ENCODE data around the gene C17orf75.

DNA sequence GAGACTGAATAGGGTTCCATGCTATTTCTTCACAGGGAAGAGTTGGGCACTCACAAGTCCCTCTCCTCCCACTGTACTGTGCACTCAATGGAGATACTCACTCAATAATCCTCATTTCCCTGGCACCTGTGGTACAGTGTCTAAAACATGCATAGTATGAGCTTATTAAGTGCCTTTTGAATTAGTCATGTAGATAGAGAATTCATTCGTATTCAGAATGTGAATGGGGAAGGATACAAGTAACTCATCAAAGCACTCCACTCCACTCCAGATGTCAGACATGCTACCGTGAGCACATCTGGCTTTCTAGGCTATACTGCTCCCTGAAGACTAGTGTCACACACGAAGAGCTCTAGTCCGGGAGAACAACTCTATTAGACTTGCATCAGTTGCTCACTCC is 6.3 kb downstream of the C17orf75 start:
- TF ChIP-seq FOXM1 (IDR thresholded peaks at IDR 0.05; ENCODE audit: low read depth, low read length) (no peak), SMC3 (IDR thresholded peaks at IDR 0.05; ENCODE audit: borderline replicate concordance, low read length) (no peak), PML (IDR thresholded peaks at IDR 0.05; ENCODE audit: low read length) (no peak), RAD21 (IDR thresholded peaks at IDR 0.05; ENCODE audit: insufficient read depth, low read depth, low read length) (no peak), CBX3 (IDR thresholded peaks at IDR 0.05; ENCODE audit: borderline replicate concordance, low read depth) (no peak), KDM1A (IDR thresholded peaks at IDR 0.05; ENCODE audit: borderline replicate concordance) (no peak), SIN3A (IDR thresholded peaks at IDR 0.05; ENCODE audit: low read depth, low read length) (no peak), BRCA1 (IDR thresholded peaks at IDR 0.05; ENCODE audit: low read depth, low read length) (no peak), CEBPB (IDR thresholded peaks at IDR 0.05; ENCODE audit: borderline replicate concordance in 1 of 2, low read depth in 2 of 2, low read length in 2 of 2) (no peak), HDAC2 (IDR thresholded peaks at IDR 0.05) (no peak)
- TF ChIP-seq, protein P1, sequence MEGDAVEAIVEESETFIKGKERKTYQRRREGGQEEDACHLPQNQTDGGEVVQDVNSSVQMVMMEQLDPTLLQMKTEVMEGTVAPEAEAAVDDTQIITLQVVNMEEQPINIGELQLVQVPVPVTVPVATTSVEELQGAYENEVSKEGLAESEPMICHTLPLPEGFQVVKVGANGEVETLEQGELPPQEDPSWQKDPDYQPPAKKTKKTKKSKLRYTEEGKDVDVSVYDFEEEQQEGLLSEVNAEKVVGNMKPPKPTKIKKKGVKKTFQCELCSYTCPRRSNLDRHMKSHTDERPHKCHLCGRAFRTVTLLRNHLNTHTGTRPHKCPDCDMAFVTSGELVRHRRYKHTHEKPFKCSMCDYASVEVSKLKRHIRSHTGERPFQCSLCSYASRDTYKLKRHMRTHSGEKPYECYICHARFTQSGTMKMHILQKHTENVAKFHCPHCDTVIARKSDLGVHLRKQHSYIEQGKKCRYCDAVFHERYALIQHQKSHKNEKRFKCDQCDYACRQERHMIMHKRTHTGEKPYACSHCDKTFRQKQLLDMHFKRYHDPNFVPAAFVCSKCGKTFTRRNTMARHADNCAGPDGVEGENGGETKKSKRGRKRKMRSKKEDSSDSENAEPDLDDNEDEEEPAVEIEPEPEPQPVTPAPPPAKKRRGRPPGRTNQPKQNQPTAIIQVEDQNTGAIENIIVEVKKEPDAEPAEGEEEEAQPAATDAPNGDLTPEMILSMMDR (IDR thresholded peaks at IDR 0.05 in 2 of 3, conservative IDR thresholded peaks at IDR 0.05 in 1 of 3; ENCODE audit: control insufficient read depth in 2 of 3, extremely low read depth in 1 of 3, insufficient read depth in 1 of 3, low read depth in 3 of 3, low read length in 3 of 3): no peak
- TF ChIP-seq, protein P2, sequence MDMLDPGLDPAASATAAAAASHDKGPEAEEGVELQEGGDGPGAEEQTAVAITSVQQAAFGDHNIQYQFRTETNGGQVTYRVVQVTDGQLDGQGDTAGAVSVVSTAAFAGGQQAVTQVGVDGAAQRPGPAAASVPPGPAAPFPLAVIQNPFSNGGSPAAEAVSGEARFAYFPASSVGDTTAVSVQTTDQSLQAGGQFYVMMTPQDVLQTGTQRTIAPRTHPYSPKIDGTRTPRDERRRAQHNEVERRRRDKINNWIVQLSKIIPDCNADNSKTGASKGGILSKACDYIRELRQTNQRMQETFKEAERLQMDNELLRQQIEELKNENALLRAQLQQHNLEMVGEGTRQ (IDR thresholded peaks at IDR 0.05; ENCODE audit: borderline replicate concordance, low read depth, low read length): no peak
